Adipose tissue (tissue), 3 donors: ENCODE results near the gene FBXO34. TPM values are rescaled to one million over a fixed set of nuclear protein-coding genes. Genes with fewer than 3 reads are reported as not detected.
"Not testable (repeated sequence)": the region's sequence is repeated elsewhere in the genome, so short reads cannot be mapped to it uniquely, and the experiment has no call there.

Source experiments
- H3K27ac ChIP-seq: one replicate; pipeline ENCODE4 v1.5.1; 2013; ENCODE audit warnings: low read depth, low read length
- WGBS, 3 donors: extraction: QIAGEN DNeasy Blood & Tissue Kit; methylation state at CpG; one replicate each; pipeline ENCODE4 v1.1.7; 2013; 5-methylcytosine and 5-hydroxymethylcytosine counted together
- polyA plus RNA-seq, 3 donors: library from polyadenylated mRNA; stranded (reverse); fragments of 200-250 nt; gene quantifications; one replicate each; pipeline ENCODE4 v1.2.3, GENCODE V29; 2013
- donor health status: healthy with polysubstance abuse.
- donor health status: Bipolar disorder and iron deficiency.
- donor health status: healthy.

Gene FBXO34
- polyA plus RNA-seq, 3 donors: 4.9 to 7.8 (median 6.6) TPM

DNA sequence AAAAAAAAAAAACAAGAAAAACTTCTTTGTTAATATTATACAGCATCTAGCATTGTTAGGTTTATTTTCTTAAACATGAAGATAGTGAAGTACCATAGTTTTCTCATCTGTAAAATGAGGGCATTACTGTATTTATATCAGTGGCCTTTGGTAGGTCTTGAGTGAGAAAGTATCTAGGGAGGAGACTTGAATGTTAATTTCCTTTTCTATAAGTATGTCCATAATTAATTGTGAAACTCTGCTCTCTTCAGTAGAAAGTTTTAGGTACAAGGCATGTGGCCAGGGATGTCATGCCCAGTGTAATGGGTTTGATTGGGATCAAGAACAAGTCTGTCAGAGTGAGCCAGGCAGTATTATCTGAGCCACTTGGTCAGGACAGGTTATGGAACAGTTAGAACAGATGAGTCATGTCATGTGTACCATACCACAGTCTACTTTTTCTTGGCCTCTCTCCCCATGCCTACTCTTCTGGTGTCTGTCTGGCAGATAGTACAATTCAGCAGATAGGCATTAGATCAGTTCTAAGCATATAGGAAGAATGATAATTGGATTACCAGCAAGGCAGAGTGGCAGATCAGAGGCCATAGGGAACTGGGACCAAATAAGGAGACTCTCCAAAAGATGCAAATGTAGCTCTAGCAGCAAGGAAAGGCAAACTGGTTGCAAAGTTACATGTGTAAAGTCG lies 30.4 kb downstream of the FBXO34 start:
- 71 to 95% (median 78%) methylated on average over 1 of the region's 1 CpG for WGBS, 3 donors
- H3K27ac ChIP-seq: no peak overlapping the region

GRCh38 chr14:55302367-55303124 lies 31.3 kb downstream of the FBXO34 start:
- no peak overlapping the region for H3K27ac ChIP-seq
- WGBS, 3 donors: 82 to 90% (median 86%) methylated on average over 5 of the region's 5 CpGs

GRCh38 chr14:55303125-55303499 lies 31.9 kb downstream of the FBXO34 start:
- no peak overlapping the region for H3K27ac ChIP-seq

GRCh38 chr14:55303691-55304145 lies 32.5 kb downstream of the FBXO34 start:
- H3K27ac ChIP-seq: no peak overlapping the region
- 41 to 62% (median 45%) methylated on average over 2 of the region's 2 CpGs for WGBS, 3 donors

GRCh38 chr14:55306938-55307589 lies 35.8 kb downstream of the FBXO34 start:
- H3K27ac ChIP-seq: no peak overlapping the region
- 48 to 72% (median 63%) methylated on average over 5 of the region's 5 CpGs for WGBS, 3 donors

DNA sequence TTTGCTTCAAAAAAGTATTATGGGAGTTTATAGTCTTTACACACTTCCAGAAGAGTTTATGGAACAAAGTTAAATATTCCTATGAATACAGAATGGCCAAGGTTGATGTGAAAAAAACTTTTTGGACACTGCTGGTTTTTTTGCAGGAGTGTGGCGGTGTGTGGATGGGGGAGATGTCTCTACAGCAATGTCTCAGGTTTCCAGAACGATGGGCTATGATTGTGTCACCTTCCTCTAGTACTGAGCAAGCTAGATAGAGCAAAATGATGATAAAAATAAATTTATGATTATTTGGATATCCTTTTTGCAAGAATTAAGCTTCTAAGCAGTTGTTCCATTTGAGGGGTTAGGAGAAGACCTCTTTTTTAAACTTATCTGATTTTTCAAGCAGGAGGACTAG lies 37.9 kb downstream of the FBXO34 start:
- 62 to 79% (median 65%) methylated on average over 2 of the region's 2 CpGs for WGBS, 3 donors
- H3K27ac ChIP-seq: no peak overlapping the region

DNA sequence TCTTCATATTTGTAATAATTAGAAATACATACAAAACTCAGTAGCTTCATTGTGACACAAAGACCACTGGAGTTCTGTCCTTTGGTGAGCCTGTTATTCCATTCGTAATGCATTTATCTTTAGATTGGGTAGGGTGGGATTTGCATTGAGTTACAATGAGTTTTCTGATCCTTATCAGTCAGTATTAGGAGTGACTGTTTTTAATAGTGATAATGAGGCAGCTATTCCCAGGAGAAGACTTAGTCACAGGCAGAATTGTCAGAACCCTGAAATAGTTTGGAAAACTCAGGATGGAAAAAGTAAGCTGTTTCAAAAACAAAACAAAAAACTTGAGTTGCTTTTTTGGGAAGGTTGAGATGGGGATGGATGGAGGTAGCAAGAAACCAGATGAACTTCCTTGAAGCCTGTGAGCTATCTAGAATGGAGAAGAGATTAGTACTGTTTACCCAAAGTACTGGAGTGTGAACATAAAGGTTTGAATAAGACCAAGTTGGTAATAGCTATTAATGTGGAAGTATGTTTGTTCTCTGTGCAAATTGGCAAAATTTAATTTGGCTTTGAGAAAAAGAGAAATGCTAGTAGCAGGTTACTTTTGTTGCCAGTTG lies 38.6 kb downstream of the FBXO34 start:
- WGBS, 3 donors: 55 to 77% (median 67%) methylated on average over 1 of the region's 1 CpG

DNA sequence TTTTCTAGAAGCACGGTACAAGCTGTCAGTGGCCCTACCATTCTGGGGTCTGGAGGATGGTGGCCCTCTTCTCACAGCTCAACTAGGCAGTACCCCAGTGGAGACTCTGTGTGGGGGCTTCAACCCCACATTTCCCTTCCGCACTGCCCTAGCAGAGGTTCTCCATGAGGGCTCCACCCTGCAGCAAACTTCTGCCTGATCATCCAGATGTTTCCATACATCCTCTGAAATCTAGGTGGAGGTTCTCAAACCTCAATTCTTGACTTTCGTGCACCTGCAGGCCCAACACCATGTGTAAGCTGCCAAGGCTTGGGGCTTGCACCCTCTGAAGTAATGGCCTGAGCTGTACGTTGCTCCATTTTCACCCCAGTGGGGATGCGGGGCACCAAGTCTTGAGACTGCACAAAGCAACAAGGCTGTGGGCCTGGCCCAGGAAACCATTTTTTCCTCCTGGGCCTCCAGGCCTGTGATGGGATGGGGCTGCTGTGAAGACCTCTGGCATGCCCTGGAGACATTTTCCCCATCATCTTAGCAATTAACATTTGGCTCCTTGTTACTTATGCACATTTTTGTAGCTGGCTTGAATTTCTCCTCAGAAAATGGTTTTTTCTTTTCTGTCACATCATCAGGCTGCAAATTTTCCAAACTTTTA lies 41.3 kb downstream of the FBXO34 start:
- 93 to 100% (median 99%) methylated on average over 5 of the region's 5 CpGs for WGBS, 3 donors
- not testable (repeated sequence) for H3K27ac ChIP-seq

More for the DNA sequence above, 38.6 kb downstream of the FBXO34 start:
- no peak overlapping the region for H3K27ac ChIP-seq

GRCh38 chr14:55313480-55313879 lies 42.3 kb downstream of the FBXO34 start:
- 94 to 97% (median 96%) methylated on average over 5 of the region's 5 CpGs for WGBS, 3 donors
- H3K27ac ChIP-seq: no peak overlapping the region

GRCh38 chr14:55314449-55314848 lies 43.2 kb downstream of the FBXO34 start:
- no peak overlapping the region for H3K27ac ChIP-seq

DNA sequence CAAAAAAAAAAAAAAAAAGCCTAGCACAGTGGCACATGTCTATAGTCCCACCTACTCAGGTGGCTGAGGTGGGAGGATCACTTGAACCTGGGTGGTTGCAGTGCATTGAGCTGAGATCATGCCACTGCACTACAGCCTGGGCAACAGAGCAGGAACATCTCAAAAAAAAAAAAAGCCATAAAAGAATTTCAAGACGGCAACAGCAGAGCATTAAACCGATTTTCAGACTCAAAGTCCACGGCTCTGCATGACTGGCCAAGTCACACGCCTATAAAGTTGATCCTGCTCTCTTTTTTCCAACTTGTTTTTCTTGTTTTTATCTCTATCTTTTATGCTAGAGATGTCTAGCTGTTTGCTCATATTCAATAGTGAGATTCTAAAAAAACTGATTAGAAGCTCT lies 45.3 kb downstream of the FBXO34 start:
- WGBS, 3 donors: 46 to 93% (median 92%) methylated on average over 4 of the region's 4 CpGs

GRCh38 chr14:55317542-55318306 lies 46.5 kb downstream of the FBXO34 start:
- no peak overlapping the region for H3K27ac ChIP-seq
- 75 to 78% (median 76%) methylated on average over 3 of the region's 3 CpGs for WGBS, 3 donors

More for the DNA sequence above, 45.3 kb downstream of the FBXO34 start:
- H3K27ac ChIP-seq: no peak overlapping the region

- H3K27ac ChIP-seq: no peak overlapping the region
- WGBS, 3 donors: 96 to 100% (median 97%) methylated on average over 1 of the region's 1 CpG
Observed at GRCh38 chr14:55318694-55319093, 47.5 kb downstream of the FBXO34 start.

GRCh38 chr14:55323910-55324309 lies 52.7 kb downstream of the FBXO34 start:
- H3K27ac ChIP-seq: no peak overlapping the region

GRCh38 chr14:55324812-55325211 lies 53.6 kb downstream of the FBXO34 start:
- H3K27ac ChIP-seq: no peak overlapping the region
- WGBS, 3 donors: 98% methylated on average over 2 of the region's 2 CpGs

- H3K27ac ChIP-seq: no peak overlapping the region
- 51 to 92% (median 70%) methylated on average over 1 of the region's 1 CpG for WGBS, 3 donors
Observed at GRCh38 chr14:55327179-55327578, 56.0 kb downstream of the FBXO34 start.

DNA sequence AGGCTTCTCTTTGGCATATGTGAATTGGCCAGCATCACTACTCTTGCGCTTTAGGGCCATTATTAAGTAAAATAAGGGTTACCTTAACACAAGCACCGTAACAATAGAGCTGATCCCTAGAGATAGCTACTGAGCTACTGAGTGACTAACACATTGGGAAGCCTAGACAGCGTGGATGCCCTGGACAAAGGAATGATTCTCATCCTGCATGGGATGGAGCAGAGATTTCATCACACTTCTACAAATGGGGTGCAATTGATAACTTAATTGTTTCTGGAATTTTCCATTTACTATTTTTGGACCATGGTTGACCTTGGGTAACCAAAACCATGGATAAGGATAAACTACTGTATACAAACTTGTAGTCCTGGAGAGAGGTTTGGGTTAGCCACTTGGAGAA lies 57.1 kb downstream of the FBXO34 start:
- no peak overlapping the region for H3K27ac ChIP-seq
- WGBS, 3 donors: 86 to 94% (median 93%) methylated on average over 3 of the region's 3 CpGs
